Activated CD4-positive, alpha-beta T cell treated with anti-CD3 and anti-CD28 coated beads, Interleukin-2, amount 50 U/mL, for 1 hour (primary cell): ENCODE measurements around the gene EFCAB11.

Experiments
- DNase-seq: peaks from one replicate; pipeline ENCODE4 v3.0.0-alpha.2; 2020

The EFCAB11 gene

DNA sequence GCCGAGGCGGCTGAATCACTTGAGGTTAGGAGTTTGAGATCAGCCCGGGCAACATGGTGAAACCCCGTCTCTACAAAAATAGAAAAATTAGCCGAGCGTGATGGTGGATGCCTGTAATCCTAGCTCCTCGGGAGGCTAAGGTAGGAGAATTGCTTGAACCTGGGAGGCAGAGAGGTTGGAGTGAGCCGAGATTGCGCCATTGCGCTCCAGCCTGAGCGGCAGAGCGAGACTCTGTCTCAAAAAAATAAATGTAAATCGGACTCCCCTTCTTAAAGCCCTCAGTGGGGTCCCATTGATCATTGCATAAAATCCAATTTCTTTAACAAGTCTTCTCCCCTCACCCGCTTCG lies 2.1 kb upstream of the EFCAB11 start:
- no peak for DNase-seq

DNA sequence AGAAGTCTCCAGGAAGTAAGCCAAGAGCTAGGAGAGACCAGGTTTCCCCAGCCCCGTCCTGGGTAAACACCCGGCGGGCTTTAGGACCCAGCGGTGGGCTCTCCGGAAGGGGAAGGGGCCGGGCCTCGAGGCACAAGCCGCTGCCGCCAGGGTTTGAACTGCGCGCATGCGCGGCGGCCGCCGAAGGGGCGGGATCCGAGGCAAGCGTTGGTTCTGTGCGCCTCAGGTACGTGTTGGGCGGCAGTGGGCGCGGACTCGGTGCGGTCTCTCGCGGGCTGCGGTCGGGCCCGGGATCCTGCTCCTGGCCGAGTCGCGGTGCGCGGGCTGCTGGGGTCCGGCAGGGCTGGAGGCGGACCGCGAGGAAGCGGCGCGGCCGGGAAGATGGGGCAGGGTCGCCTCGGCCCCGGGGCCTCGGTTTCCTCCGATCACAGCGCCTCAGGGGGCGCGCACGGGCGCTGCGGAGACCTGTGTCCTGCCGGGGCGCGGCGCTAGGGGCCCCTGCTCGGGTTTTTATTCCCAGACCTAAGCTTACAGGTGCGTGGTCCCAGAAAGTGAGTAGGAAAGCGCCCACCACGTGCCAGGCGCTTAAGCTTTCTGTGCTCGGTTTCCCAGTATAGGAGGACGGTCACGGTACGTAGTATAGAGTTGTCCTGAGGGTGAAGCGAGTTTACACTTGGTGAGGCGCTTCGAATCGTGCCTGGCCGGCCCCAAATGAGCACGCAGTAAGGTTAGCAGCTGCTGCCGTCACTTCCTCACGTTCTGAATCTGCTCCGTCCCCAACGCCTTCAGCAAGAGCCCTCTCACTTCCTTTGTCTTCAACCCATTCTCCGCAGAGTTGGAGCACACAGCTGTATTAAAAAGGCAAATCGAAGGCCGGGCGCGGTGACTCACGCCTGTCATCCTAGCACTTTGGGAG lies 1.5 kb upstream of the EFCAB11 start, which contains the start of gene TDP1:
TSS of gene TDP1 (plus strand) at position 183 of the 916 bp plus-strand sequence. CDS start 7,188 bp downstream, outside the sequence.
- peak; percentile 95 for DNase-seq

DNA sequence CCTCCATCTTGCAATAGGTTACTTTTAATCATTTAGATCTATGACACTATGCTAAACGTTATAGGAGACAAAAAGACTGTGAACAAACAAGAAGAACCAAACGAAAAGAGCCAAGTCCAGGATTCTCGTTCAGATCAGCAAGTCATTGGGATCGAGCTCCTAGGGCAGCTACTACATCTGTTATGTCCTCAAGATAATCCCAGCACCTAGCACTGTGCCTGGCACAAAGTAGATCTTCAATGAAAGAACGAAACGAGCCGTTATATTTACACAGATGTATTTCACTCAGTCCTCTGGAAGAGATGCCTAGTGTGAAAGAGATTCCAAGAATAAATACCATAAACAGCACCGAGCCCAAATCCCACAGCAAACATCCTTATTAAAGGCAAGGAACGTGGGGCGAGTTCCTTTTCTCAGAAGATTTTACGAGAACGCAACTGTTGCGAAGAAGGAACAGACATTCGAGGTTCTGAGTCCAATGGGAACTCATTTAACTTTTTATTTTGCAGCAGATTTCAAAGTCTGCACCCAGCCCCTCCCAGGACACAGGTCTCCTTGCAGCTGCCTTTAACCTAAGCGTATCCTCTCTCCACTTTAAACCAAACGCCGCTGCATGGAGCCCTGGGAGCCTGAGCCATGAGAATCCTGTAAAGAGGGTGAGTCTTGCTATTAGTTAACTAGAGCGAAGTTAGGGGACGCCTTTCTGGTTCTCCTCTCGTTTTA lies 653 bp upstream of the EFCAB11 start:
- no peak for DNase-seq

DNA sequence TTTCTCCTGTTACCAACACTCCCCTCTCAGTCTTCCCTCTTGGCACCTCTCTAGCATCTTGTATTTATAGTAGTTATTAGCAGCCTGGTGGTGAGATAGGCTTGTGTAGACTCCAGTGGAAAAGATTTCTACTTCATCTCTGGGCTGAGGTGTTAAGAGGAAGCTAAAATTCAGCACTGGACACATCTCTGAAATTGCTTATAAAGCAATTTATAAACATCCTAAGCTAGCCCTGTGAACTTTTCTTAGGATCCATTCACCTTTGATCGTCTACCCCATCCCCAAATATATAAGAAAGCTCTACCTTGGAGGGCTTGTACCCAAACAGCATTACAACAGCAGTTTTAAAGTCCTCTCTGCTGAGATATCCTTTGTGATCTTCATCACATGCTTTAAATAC lies 928 bp downstream of the EFCAB11 start:
- no peak for DNase-seq

DNA sequence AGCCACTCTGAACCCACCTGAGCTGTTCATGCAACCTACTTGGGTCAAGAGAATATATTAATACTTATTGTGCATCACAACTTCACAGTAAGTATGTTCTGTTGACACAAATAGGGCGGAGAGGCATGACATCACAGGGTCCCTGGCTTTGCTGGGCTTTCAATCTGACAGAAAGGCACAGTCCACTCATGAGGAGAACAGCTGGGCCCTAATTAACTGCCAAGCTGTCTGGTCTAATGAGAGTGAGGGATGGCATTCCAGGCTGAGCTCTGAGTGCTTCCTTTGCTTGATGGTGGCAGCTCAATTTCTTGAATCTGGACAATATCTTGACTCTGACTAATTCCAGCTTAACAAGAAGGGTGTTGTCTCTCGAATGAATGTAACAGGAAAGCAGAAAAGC lies 2.0 kb downstream of the EFCAB11 start:
- no peak for DNase-seq

DNA sequence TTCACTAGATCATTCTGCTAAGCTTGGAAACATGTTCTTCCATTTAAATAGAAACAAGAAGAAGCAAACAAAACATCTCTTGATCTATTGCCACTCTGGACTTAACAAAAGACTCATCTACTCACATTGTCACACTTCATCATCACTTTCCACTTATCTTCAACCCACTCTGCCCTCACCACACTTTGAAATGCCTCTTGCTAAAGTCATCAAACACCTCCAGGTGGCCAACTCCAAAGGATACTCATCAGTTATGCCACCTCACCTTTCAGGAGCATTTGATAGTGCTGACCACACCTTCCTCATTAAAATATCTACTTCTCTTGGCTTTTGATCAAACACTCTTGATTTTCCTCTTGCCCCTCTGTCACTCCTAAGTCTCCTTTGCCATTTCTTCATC lies 7.2 kb downstream of the EFCAB11 start:
- no peak for DNase-seq

DNA sequence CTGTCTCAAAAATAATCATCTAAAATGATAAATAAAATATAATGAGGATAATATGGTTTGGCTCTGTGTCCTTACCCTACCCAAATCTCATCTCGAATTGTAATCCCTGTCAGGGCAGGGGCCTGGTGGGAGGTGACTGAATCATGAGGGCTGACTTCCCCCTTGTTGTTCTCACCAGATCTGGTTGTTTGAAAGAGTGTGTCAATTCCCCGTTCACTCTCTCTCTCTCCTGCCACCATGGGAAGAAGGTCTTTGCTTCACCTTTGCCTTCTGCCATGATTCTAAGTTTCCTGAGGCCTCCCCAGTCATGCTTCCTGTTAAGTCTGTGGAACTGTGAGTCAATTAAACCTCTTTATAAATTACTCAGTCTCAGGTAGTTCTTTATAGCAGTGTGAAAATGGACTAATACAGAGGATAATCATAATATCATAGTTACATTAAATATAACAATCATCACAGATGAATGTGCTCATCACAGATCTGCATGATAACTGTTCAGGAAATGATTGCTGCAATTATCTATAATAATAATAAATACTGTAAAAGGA lies 12.6 kb downstream of the EFCAB11 start:
- DNase-seq = no peak

DNA sequence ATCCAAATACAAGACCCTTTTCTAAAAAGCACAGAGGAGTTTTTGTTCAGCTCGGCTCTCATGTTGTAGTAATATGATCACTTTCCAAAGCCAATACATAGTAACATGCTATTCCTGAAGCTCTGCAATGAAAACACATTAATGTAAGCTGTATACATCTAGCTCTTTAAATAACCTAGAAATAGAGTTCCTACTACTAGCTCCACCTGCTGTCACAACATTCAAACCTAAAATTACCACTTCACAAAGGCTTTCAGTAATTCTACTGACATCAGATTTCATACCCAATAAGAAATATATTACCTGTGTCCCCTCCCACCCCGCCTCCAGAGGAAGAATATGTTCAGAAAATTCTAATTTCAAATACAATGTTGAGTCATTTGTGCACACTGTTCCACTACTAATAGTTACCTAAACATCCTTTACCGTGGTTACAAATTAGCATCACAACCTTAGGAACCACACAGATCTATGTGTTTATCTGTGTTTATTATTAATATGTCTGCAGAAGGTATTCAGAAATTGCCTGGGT lies 17.8 kb downstream of the EFCAB11 start:
- DNase-seq = no peak

DNA sequence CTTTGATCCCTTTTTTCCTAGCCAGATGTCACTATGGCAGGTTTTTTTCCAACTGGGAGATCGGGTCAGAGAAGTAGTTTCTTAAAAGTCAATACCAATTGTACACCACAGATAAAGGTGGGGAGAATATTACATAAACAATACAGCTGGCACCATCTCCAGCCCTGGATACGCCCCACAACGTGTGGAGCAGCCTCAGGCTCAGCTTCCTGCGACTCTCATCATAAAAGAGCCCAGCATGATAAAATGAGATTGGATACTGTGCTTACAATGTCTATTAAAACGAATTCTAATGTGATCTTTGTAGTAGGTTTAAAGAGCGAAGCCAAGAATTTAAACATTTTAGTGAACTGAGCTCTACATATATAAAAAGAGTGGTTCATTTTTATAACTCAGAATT lies 21.5 kb downstream of the EFCAB11 start:
- no peak for DNase-seq

DNA sequence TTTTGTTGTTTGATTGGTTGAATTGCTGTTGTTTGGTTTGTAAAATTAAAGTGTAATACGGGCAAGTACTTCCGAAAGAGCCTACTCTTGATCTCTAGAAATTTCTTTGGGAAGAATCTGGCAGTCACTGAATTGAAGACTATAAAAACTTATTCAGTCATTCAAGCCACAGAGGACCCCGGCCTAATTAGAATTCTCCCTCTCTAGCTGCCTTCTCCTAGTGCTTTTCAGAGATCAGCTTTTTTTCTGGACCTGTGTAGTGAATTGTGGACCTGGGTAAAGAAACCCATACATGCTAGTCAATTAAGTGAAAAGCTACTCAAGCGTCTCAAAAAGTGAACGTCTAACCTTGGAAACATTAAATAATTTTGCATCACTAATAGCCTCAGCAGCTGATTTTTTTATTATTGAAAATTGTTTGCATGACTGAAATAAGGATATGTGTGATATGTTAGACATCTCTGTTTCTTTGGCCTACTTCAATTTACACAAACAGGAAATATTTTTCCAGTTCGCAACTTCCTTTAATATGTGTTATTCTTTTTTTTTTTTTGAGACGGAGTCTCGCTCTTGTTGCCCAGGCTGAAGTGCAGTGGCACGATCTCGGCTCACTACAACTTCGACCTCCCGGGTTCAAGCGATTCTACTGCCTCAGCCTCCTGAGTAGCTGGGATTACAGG lies 27.2 kb downstream of the EFCAB11 start:
- DNase-seq = no peak

DNA sequence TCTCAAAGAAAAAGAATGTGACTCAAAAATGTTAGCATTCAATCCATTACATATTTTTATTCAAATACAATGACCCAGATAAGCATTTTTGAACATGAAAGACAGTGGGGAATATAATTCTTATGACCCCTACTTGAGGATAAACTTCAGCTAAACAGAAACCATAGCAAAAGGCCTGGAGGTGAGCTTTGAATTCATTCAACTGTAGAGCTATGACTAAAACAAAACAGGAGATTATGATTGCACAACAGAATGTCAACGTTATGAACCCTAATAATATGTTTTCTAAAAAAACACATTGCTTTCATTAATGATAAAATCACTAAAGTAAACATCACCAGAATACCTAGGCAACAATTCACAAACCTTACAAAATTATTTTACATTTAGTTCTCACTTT lies 27.8 kb downstream of the EFCAB11 start:
- no peak for DNase-seq

DNA sequence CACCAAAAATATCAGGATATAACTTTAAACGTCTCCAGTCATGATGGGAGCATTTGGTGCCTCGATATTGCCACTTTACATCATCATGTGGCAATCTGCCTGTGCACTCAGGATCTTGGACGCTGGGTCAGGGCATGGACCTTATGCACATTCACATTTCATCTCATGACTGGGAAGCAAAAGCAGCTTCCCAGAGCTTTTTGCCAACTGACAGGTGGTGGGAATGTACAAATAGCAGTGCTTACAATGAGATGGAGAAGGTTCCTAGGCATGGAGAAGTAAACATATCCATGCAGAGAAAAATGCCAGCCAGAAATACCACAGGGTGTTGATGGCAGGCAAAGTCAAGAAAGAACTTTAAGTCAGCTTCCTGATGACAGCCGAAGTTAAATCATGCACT lies 30.3 kb downstream of the EFCAB11 start:
- DNase-seq = no peak

DNA sequence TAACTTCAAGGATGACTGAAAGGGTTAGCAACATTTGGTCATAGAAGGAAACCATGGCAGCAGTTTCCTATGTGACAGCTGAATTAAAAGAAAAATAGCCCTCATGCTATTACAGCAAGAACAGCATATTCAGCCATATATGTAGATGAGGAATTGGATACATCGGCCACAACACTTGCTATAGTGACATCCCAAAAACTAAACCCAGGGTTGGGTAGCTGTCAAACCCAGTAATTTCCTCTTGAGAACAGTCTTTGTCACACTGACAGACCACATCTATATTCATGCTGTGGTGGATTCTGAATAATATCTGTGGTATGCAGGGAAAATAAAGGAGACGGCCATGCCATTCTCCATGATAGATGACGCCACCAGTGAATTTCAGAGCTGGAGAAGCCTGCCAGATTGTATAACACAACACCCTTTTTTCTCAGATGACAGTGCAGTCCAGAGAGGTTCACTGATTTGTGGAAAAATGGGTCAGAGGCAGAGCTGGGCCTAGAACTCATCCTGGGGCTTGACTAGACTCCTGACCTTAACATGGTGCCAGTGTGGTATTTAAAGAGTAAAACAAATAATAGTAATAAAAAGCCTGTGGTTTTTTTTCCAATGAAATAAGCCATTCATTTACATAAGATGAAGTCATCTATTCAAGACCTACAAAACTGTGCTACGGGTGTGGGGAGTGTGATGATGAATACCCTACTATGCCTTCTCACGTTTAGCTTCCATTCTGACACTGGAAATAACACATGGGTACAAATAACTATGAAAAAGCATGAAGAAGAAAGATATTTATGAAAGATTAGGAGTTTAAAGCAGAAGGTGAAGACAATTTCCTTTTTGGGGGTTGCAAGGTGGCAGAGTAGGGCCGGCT lies 32.3 kb downstream of the EFCAB11 start:
- no peak for DNase-seq

DNA sequence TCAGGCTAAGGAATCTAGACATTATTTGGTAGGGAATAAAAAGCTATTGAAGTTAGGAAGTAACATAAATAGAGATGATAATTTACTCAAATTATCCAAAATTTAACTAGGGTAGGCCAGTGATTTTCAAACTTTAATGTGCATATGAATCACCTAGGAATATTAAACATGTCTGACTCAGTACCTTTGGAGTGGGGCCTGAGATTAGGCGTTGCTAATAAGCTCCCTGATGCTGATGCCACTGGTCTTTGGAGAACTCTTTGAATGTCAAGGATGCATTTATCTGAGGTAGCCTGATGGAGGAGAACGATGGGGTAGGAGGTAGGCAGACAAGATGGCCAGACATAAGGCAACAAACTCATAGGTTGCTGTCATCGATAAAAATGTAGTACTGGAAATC lies 33.2 kb downstream of the EFCAB11 start:
- DNase-seq = no peak

DNA sequence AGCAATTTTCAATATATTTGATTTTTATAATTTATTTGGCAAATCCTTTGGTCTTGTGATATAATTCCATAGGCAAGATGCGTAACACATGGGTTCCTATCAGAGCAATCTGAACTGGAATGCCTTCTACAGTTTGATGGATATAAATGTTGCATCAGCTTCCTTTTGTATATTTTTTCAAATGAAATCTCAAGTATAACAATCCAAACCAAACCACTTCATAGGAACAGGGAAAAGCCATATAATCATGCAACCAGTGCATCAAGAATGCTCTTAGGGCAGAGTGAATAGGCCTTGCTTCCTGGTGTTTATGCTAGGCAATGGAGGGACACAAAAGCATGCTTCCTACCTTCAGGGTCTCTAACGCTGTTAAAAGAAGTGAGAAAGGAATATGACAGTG lies 34.5 kb downstream of the EFCAB11 start:
- DNase-seq = no peak

DNA sequence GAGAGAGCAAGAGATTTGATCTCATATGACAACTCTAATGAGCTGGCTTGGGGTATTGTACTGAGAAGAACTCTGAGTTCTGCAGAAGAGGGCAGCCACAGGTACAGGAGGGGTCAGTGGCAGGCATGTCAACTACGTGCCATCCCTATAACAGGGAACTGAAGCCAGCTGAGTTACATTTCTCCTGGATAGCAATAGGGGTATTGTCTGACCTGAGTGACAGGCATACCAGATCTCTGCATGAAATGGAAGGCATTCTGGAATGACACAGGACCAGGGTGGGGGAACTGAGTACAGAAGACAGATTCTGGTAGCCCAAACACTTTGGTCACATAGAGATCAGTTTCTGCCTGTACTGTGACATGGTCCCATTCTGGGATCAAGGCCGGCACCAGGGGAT lies 35.8 kb downstream of the EFCAB11 start:
- DNase-seq = no peak

DNA sequence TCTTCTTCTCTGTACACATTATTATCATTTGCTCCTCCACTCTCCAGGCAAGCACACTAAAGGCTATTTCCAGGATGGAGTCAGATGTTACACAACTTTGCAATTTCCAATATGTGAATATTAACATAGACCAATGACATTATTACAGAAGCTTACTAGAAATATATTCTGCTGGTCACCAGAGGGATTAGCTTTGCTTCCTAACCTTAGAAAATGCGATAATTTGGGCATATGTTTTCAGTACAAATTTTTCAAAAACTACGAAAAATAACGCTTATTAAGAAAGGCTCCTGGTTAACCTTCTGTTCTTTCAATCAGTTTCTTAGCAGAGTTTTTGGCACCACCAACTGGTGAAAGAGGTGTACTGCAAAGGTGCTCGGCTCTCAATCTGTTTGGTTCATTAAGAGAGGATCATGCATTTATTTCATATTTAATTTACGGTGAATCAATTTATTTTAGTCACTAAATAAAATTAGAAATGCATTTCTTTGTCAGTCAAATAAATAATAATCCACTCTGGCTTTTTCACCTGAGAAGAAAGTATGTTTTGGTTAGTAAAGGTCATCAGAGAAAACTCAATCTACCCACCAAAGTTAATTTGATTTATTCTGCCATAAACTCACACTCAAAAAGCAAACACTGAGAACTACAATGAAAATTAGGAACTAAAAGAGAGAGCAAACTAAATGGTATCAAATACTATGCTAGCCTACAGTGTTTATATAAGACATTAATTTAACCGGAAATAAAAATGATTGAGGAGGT lies 39.2 kb downstream of the EFCAB11 start:
- DNase-seq = peak; percentile 56

DNA sequence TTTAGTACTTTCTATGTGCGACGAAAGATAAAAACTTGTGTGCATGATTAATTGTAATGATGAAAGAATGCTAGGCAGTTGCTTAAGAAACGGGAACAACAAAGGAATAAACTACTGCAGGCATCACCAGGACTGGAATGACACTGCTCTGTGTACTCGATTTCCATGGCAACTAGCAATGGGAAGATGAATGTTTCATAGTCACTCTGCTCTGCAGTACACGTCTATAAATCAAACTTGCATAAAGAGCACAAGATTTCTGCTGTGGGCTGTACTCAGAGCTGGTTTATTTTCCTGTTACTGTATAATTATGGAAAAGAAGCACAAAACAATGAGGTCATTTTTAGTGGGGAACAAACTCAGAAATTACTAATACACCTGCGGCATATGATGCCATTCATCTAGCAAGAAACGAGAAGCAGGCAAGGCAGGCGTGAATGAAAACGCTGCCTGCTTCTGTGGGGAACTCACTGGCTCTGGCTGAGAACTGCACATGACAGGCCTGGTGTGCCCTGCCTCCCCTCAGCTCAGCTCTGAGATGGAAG lies 41.8 kb downstream of the EFCAB11 start:
- DNase-seq = no peak

DNA sequence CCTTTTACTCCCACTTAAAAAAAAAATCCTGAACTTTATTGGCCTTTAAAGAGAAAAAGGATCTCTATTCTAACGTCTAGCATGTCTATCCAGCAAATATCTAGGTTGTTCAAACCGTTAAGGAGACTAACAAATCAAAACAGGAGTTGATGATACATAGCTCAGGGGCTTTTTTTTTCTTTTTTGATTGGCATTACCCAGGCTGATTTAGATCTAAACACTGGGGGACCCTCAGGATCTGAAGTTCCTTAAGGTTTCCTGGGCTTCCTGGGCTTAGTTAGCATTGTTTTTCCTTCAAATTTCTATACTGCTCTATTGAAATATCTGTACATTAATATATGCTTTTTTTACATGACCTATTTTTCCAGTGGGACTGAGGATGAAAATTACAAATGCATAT lies 42.3 kb downstream of the EFCAB11 start:
- DNase-seq = no peak

DNA sequence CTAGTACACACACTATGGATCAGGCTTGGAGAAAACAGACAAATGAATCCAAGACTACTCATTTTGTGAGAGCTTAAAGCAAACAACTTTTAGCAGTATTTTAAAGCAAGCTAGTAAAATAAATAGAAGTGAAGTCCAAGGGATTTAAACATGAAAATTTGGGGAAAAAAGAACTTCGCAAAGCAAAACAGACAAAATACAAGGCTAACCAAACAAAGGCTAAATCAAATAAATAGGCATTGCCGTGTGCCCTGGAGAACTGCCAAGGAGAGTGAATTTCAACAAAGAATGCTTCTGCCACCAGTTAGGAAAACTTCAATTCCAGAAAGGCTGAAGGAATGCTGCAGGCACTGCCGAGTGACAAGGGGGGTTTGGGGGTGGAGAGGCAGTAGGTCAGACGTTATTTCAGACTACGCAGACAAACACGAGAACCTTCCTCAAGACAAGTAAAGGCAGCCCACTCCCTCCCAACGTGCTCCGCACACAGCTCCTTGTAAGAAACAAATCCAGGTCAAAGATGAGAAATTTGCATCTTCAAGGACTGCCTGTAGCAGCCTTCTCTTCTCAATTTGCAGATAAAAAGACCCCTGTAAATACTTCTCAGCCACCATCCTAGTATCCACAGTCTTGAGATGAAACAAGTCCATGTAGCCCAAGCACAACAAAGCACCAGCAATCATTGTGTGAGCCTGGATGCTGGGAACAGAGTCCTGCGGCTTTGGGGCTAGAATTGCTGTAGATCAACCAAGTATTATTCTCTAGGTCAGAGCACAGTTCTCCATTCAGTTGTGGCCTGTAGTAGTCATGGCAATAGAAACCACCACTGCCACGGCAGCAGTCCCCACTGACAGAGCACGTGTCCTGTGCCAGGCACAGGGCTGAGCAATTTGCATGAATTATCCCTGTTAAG lies 43.3 kb downstream of the EFCAB11 start:
- DNase-seq = no peak
